NCI-H2029 treated with DMSO at 0.1 percent for 48 hours (cell line): ENCODE results near the gene ILF3.

Experiments used
- DNase-seq: peaks from one replicate; lab custom pipeline; 2025; lab: John Stamatoyannopoulos, UW

Gene ILF3

DNA sequence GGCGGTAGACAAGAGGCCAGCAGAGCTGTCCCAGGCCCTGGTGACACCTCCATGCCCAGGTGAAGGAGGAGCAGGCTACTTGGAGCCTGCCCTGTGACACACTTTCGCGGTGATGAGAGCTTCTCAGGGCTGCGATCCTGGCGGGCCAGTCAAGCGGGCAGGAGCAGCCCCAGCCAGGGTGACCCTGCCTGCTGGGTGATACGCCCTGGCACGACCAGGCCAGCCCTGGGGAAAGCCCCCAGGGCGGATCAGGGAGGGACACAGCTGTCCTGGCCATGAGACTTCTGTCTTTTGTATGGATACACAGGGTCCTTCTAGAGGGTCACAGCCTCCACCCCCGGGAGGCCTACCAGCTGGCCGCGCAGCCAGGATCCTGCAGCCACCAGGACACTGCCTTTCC is 76.8 kb downstream of the ILF3 start:
- DNase-seq: no peak

DNA sequence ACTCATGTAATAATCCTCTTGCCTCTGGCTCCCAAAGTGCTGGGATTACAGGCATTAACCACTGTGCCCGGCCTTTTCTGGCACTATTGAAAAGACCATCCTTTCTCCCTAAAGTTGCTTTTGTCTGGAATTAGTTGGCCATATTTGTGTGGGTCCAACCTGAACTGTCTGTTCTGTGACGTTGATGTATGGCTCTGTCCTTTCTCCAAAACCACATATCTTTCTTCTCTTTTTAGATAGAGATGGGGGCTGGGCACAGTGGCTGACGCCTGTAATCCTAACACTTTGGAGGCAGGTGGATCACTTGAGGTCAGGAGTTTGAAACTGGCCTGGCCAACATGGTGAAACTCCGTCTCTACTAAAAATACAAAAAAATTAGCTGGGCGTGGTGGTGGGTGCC is 81.6 kb downstream of the ILF3 start:
- DNase-seq: no peak

DNA sequence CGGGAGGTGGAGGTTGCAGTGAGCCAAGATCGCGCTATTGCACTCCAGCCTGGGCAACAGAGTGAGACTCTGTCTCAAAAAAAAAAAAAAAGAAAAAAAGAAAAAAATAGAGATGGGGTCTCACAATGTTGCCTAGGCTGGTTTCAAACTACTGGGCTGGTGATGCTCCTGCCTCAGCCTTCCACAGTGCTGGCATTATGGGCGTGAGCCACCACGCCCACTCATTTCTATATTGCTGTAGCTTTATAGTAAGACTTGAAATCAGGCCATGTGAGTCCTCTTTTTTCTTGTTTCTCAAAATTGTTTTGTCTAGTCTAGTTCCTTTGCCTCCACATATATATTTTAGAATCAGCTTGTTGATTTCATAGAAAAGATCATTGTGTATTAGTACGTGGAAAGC is 82.0 kb downstream of the ILF3 start:
- no peak for DNase-seq

DNA sequence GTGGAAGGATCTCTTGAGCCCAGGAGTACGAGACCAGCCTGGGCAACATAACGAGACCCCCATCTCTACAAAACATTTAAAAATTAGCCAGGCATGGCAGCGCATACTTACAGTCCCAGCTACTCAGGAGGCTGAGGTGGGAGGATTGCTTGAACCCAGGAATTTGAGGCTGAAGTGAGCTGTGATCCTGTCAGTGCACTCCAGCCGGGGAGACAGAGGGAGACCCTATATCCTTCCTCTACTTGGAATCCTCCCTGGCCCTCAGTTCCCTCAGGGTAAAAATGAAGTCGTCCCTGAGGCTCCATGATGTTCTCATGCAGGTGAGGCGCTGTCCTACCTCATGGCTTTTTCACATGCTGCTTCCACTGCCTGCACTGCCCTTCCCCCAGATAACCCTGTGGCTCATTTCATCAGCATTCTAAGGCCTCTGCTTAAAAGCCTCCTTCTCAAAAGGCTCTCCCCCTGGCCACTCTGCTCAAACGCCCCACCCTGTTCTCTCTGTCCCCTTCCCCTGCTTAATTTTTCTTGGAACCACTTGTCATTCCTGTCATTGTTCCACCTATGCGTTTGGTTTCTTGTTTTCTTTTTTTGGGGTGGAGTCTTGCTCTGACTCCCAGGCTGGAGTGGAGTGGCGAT is 82.9 kb downstream of the ILF3 start:
- DNase-seq: no peak

DNA sequence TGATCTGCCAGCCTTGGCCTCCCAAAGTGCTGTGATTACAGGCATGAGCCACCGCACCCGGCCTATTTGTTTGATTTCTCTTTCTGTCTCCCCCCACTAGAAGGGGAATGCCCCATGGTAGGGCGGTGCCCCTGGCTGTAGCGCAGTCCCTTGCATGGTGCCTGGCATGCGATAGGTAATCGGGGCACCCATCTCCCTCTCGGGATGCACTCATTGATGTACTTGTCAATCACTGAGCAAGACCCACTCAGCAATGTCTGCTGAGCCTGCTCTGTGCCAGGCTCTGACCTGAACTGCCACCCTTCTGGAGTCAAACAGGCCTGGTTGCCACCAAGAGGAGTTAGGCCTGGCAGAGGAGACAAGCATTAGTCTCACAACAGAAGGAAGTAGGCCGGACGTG is 83.6 kb downstream of the ILF3 start:
- no peak for DNase-seq

DNA sequence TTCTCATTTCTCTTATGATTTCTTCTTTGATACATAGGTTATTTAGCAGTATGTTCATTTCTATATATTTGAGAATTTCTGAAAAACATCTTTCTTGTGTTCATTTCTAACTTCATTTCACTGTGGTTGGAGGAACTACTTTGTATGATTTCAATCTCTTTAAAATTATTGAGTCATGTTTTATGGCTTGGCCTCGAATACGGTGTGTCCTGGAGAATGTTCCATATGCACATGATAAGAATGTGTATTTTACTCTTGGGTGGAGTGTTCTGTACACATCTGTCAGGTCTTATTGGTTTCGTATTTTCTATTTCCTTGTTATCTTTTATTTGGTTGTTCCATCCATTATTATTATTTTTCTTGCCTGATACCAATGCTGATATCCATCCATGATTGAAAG is 86.7 kb downstream of the ILF3 start:
- no peak for DNase-seq
